HEK293T (cell line): ENCODE results near the gene MRPS6.

Experiments used
- CTCF ChIA-PET: fragments of 350-600 bp; formaldehyde crosslinking; extraction: SDS; loops from one replicate; lab custom pipeline; 2021; ENCODE audit warnings: antibody characterized with exemption, inconsistent platforms; lab: Yijun Ruan, JAX
- POLR2A ChIA-PET: fragments of 350-600 bp; formaldehyde crosslinking; extraction: SDS; loops from one replicate; lab custom pipeline; 2020; ENCODE audit warnings: antibody characterized with exemption, inconsistent platforms; lab: Yijun Ruan, JAX
- DNase-seq: peaks from one replicate; pipeline ENCODE4 v3.0.0; 2012; ENCODE audit warnings: mixed read lengths; ENCODE audit errors: extremely low spot score
- ARNT ChIP-seq: fragments of 450-650 bp; IDR thresholded peaks from 2 replicates; pipeline ENCODE4 v1.6.1; 2017; ENCODE audit warnings: mild to moderate bottlenecking
- BHLHE40 ChIP-seq: fragments of 450-650 bp; IDR thresholded peaks from 2 replicates; pipeline ENCODE4 v1.6.1; 2016; ENCODE audit warnings: mild to moderate bottlenecking, moderate library complexity, borderline replicate concordance
- CTBP1 ChIP-seq: fragments of 450-650 bp; IDR thresholded peaks from 2 replicates; pipeline ENCODE4 v1.6.1; 2016; ENCODE audit warnings: borderline replicate concordance
- ELF4 ChIP-seq: fragments of 450-650 bp; IDR thresholded peaks from 2 replicates; pipeline ENCODE4 v1.6.1; 2017; ENCODE audit warnings: antibody characterized with exemption
- FOXA1 ChIP-seq: fragments of 450-650 bp; IDR thresholded peaks from 2 replicates; pipeline ENCODE4 v1.6.1; 2016; ENCODE audit warnings: mild to moderate bottlenecking
- FOXK2 ChIP-seq: fragments of 450-650 bp; IDR thresholded peaks from 2 replicates; pipeline ENCODE4 v1.6.1; 2016; ENCODE audit warnings: mild to moderate bottlenecking
- FOXM1 ChIP-seq: fragments of 450-650 bp; IDR thresholded peaks from 2 replicates; pipeline ENCODE4 v1.6.1; 2017; ENCODE audit warnings: mild to moderate bottlenecking, borderline replicate concordance
- HDGF ChIP-seq: fragments of 450-650 bp; IDR thresholded peaks from 2 replicates; pipeline ENCODE4 v1.6.1; 2017; ENCODE audit warnings: antibody characterized with exemption, borderline replicate concordance
- L3MBTL2 ChIP-seq: fragments of 450-650 bp; conservative IDR thresholded peaks from 2 replicates; pipeline ENCODE4 v1.6.1; 2016; ENCODE audit warnings: mild to moderate bottlenecking
- LEF1 ChIP-seq: fragments of 450-650 bp; IDR thresholded peaks from 2 replicates; pipeline ENCODE4 v1.6.1; 2017; ENCODE audit warnings: mild to moderate bottlenecking, borderline replicate concordance
- NFRKB ChIP-seq: fragments of 450-650 bp; IDR thresholded peaks from 2 replicates; pipeline ENCODE4 v1.6.1; 2016; ENCODE audit warnings: mild to moderate bottlenecking, moderate library complexity
- PKNOX1 ChIP-seq: fragments of 450-650 bp; IDR thresholded peaks from 2 replicates; pipeline ENCODE4 v1.6.1; 2016
- SP1 ChIP-seq: fragments of 450-650 bp; IDR thresholded peaks from 2 replicates; pipeline ENCODE4 v1.6.1; 2017
- SUZ12 ChIP-seq: fragments of 450-650 bp; IDR thresholded peaks from 2 replicates; pipeline ENCODE4 v1.6.1; 2016; ENCODE audit warnings: mild to moderate bottlenecking
- TARDBP ChIP-seq: fragments of 450-650 bp; IDR thresholded peaks from 2 replicates; pipeline ENCODE4 v1.6.1; 2016
- ZNF384 ChIP-seq: fragments of 450-650 bp; IDR thresholded peaks from 2 replicates; pipeline ENCODE4 v1.6.1; 2016

Gene MRPS6

GRCh38 chr21:34105947-34106541 is 32.7 kb downstream of the MRPS6 start:
- ChIA-PET CTCF (no interaction called here), POLR2A (no interaction called here)
- TF ChIP-seq LEF1 (no peak), ZNF384 (no peak), BHLHE40 (no peak), ARNT (no peak), L3MBTL2 (no peak), TARDBP (no peak), NFRKB (no peak), CTBP1 (no peak), ELF4 (no peak), FOXM1 (no peak), SUZ12 (no peak), PKNOX1 (no peak)
- DNase-seq: no peak

- no peak for DNase-seq
- CTCF ChIA-PET: no interaction called here
- POLR2A ChIA-PET: no interaction called here
- no peak for TF ChIP-seq SUZ12
Measured at GRCh38 chr21:34107606-34108005, 34.2 kb downstream of the MRPS6 start.

- ChIA-PET POLR2A (no interaction called here), CTCF (interaction anchor here (0.6 to 0.7 kb wide), 2 partner anchors 27 to 174 kb away, joined by 3 to 4 read pairs; no protein-coding TSS in a partner anchor)
- no peak for DNase-seq
Measured at GRCh38 chr21:34109075-34109474, 35.7 kb downstream of the MRPS6 start.

GRCh38 chr21:34110594-34111202 is 37.3 kb downstream of the MRPS6 start:
- DNase-seq: no peak
- ChIA-PET POLR2A (no interaction called here), CTCF (no interaction called here)
- TF ChIP-seq PKNOX1 (no peak), LEF1 (no peak), HDGF (no peak)

More at GRCh38 chr21:34109075-34109474, 35.7 kb downstream of the MRPS6 start:
- no peak for TF ChIP-seq ZNF384
- TF ChIP-seq FOXA1: no peak
- no peak for TF ChIP-seq FOXK2
- TF ChIP-seq LEF1: no peak
- no peak for TF ChIP-seq SP1
- no peak for TF ChIP-seq FOXM1
- no peak for TF ChIP-seq NFRKB
- no peak for TF ChIP-seq L3MBTL2
- no peak for TF ChIP-seq BHLHE40
- TF ChIP-seq SUZ12: no peak
- TF ChIP-seq ARNT: no peak

GRCh38 chr21:34112316-34113033 is 39.1 kb downstream of the MRPS6 start:
- CTCF ChIA-PET: interaction anchor here (0.5 kb wide), 1 partner anchor 191 kb away, joined by 3 read pairs; no protein-coding TSS in a partner anchor

More at GRCh38 chr21:34112316-34113033, 39.1 kb downstream of the MRPS6 start:
- POLR2A ChIA-PET: no interaction called here
- TF ChIP-seq BHLHE40: no peak
- TF ChIP-seq LEF1: no peak
- no peak for TF ChIP-seq FOXA1
- TF ChIP-seq FOXM1: no peak
- TF ChIP-seq SP1: no peak
- no peak for TF ChIP-seq L3MBTL2
- no peak for TF ChIP-seq TARDBP
- TF ChIP-seq FOXK2: no peak
- TF ChIP-seq ELF4: no peak
- TF ChIP-seq CTBP1: no peak
- TF ChIP-seq HDGF: no peak
- TF ChIP-seq NFRKB: no peak
- no peak for TF ChIP-seq PKNOX1
- TF ChIP-seq ZNF384: no peak
- no peak for TF ChIP-seq SUZ12
- no peak for TF ChIP-seq ARNT
- no peak for DNase-seq
